ENCODE measurements around the gene DPP9.

The DPP9 gene

DNA sequence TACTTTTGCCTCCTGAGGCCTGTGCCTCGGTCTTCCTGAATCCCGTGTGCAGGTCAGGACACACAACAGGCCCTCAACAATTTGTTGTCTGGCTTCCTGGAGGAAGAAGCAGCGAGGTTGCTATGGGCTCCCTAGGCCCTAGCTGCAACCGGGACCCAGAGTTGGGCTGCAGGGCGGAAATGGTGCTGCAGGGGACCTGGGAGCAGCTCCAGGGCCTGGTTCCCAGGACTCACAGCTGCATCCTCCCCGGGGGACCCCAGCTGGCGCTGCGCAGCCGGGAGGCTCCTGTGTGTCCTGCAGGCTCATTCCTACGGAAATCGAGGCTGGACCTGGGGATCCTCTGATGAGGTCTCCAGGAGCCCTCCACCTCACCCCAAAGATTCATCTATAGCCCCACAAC is 85.3 kb downstream of the DPP9 start:
- in situ Hi-C loops (cut with MboI; ENCODE audit: low sequenced_read_pairs): no loop called here

DNA sequence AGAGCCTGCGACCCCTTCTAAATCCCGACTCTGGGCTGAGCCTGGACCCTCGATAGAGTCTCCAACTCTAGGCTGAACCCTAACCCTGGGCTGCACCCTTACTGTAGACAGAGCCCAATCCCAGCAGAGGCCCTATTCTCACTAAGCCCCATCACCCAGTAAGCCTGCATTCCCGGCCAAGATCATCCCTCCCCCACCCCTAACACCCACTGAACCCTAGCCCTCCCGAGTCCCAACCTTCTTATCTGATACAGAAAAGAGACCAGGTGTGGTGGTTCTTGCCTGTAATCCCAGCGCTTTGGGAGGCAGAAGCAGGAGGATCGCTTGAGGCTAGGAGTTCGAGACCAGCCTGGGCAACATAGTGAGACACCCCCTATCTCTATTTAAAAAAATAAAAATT is 86.9 kb downstream of the DPP9 start:
- in situ Hi-C loops (cut with MboI; ENCODE audit: low sequenced_read_pairs): no loop called here

DNA sequence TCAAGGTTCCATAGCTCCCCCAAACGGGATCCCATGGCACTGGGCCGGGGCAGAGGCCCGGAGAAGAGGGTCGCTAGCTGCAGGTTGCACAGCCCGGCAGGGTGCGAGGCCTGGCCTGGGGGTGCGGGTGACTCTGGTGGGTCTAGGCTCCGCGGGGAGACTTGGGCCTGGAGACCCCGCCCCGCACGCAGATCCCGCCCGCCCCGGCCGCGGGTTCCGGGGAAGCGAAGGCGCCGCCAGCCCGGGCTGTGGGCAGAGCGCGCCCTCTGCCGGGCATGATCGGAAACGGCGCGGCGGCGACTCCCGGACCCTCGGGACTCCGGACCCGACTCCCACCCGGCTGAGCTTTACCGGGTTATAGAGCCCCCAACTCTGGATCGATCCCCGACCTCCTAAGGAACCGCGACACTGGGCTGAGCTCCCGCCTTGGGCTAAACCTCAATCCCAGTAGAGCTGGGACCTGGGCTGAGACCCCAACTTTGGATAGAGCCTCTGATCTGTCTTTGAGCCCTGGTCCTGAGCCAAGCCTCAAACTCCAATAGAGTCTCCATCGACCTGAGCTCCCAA is 87.4 kb downstream of the DPP9 start:
- in situ Hi-C loops (cut with MboI; ENCODE audit: low sequenced_read_pairs): no loop called here

DNA sequence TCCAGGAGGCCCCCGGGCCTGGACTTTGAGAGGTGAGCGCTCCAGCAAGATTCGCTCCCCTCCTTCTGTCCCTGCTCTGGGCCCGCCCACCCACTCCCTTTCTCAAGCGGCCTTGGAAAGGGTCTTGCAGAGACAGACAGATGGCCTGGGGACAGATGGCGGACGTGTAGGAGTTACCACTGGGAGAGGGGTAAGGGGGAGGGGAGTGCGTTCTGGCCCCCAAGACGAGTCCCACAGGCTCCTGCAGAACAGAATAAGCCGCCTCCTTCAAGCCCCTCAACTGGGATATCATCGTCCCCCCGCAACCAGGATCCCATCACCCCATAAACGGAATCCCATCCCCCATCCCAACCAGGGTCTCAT is 87.9 kb downstream of the DPP9 start:
- in situ Hi-C loops (cut with MboI; ENCODE audit: low sequenced_read_pairs): no loop called here

DNA sequence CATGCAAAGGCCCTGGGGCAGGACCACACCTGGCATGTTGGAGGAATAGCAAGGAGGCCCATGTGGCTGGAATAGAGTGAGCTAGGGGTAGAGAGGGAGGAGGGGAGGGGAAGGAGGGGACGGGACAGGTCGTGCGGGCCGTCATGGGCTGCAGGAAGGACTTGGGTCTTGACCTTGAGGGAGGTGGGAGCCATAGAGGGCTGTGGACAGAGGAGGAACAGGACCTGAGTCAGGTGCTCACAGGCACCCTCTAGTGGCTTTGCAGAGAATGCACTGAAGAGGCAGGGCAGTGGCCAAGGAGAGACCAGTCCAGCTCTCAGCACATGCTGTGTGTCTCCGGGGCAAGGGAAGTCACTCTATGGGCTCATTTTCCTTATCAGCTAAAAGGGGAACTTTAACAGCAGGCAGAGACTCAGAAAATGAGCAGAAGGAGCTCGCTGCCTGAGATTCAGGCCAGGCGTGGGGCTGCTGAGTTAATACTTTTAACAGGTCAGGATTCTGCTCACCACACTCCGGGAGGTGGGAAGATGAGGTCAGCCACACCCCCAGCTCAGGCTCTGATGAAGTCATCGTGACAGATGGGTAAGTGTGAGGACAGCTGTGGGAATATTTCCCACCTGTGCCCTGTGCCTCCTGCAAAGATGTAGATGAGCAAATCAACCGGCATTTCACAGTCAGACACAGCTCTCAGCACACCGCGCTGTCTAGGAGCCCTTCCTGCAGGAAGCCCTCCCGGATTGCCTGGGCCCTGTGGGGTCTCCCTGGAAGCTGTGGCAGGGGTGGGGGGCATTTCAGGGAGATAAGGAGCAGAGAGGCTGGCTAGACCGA is 90.3 kb downstream of the DPP9 start:
- in situ Hi-C loops (cut with MboI; ENCODE audit: low sequenced_read_pairs): loop anchor here (5.0 kb wide), 1 partner anchor 56 kb away; no protein-coding TSS in a partner anchor

Measured in HL-60/S4 (cell line).